HG02798 (cell line): ENCODE measurements around the gene KRT82.
"Not testable (repeated sequence)": the region's sequence is repeated elsewhere in the genome, so short reads cannot be mapped to it uniquely, and the experiment has no call there.

Experiments used
- ATAC-seq: cut with Tn5 transposase; IDR thresholded peaks from one replicate; pipeline ENCODE4 v1.9.1; 2021; ENCODE audit warnings: mild to moderate bottlenecking; ENCODE audit not compliant: unreplicated experiment, poor library complexity

Gene KRT82

DNA sequence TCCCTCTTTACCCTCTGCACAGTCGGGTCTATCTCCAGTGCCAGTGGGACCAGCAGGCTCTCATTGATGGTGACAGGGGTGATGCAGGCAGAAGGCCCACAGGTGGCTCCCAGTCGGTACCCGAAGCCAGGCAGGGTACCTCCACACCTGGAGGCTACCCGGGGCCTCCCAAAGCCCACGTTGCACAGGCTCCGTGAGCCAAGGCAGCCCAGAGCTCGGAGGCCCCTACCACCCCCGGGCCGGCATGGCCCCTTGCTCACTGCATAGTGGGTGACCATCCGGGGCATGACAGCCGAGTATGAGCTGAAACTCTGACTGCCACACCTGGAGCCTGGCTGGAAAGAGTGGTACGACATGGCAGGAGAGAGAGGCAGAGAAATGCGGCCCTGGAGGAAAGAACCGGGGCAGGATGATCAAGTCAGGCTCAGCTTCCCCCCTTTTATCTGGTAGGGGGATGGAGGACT, at the start of gene KRT82:
TSS of gene KRT82 (minus strand) at position 414 of the 464 bp plus-strand sequence. CDS start at position 356, 58 bp downstream.
- no peak for ATAC-seq

DNA sequence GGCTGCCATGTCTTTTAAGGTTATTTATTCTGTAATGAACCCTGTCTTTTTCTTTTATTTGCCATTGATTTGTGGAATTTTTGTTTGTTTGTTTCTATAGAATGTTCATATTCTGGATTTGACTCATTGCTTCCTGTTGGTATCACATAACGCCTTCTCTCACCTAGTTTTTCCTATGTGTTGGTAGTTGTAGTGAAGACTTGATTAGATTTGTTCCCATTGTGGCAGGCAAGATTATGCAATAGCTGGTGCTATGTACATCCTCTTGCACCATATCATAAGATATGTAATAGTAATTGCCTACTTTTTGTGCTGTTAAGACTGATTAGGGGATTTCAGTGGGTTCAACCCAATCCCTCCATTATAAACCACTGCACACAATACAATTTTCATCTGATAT, 49.7 kb upstream of the KRT82 start:
- no peak for ATAC-seq

DNA sequence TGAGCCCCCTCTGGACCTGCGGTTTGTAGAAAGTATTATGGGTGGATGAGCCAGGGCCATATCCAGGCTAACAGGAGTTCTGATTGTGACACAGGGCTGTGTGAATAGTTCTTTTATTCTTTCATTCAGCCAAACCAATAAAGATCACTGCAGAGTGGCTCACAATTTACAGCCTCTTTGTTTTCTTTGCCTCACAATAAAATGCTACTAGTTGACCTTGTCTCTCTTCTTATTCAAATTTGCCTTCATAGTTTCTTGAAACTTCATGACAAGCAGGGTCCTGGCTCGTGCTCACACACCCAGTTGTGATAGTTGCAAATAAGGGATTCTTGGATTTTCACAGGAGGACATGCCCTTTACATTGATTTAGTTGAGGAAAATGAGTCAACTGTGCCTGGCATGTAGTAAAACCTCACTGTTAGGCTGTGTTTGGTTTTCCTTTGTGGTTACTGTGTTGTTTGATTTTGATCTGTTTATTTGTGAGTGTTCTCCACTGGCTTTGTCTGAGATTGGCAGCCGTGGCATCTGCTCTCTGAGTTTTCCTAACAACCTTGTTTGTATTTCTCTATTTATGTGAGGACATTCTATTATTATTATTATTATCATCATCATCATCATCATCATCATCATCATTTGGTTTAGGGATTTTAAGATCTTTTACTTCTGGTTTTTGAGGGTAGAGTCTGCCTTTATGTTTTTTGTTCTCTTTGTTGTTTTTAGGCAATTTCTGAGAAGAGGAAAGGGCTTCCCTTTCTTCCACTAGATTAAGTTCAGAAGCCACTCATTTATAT, 48.5 kb upstream of the KRT82 start:
- no peak for ATAC-seq

DNA sequence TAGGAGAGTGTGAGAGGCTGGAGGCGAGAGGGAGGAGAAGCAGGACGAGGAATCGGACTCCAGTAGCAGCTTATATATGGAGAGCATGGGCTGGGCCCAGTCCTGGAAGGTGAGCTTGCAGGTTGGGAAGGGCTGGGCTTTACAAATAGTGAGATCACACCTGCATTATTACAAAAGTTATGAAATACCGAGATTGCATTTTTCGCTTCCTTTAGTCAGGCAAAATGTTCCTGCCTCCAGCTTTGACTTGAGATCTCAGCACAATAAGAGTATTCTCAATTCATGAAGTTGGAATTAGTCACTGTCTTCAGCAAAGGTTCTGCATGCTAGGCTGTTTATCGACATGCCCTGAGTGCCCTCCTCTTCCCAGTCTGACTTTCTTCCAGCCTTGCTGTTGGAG, 46.0 kb upstream of the KRT82 start, which contains the start of gene KRT6B:
TSS of gene KRT6B (minus strand) at position 46 of the 400 bp plus-strand sequence. CDS start 68 bp downstream, outside the sequence.
- no peak for ATAC-seq

DNA sequence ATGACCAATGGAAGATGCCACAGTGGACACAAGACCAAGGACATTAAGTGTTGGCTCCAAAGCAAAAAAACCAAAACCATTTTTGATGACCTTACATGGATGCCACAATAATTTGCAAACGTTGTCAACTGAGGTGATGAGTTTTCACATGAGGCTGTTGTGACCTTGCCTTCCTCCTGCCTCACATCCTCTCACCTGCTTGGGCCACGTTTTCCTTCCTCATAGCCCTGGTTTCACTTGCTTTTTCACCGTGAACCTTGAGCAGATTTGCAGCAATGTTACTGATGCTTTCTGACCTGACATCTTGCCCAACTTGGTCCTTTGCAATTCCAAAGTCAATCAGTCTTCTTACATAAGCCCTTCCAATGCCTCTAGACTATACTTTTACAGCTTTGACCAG, 42.1 kb upstream of the KRT82 start:
- no peak for ATAC-seq

DNA sequence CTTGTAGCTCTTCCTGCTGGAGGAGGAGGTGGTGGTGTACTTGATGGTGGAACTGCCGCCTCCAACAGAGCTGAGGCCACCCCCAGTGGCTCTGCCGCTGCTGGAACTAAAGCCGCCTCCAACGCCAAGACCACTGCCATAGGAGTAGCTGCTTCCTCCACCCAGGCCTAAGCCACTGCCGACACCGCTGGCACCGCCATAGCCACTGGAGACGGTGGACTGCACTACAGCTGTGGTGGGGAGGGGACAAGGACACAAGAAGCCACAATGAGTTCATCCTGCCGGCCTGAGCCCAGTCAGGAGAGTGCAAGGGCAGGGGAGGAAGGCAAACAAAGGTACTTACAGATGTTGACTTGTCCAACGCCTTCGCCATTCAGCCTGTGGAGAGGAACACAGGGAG, 41.1 kb upstream of the KRT82 start:
- ATAC-seq, result not testable (repeated sequence)

DNA sequence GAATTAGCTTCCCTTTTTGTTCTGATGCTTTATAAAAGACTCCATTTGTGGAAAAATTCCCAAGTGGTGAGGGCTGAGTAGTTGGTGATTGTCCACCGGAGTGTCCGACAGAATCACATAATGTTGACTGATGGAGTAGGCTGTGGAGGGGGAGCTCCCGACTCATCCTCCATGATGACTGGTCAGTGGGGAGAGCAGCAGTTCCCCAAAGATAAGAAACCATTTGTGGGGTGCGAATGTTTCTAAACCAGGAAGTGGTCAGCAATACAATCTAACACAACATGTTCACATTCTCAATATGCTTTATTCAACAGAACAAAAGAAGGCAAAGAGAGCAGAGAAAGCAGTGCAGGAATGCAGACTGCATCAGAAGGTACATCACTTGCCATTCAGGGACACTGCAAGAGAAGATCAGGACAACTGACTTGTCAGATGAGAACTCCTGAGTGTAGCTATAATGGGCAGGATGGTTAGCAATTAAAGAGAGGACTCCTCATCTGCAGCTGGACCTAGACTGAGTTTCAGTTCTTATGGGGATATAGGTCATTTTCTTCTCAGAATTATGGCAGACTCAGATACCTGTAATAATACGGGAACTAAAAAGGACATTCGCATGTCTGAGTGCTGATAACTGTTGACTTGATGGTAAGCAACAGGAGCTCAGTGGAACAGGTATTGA, 40.4 kb upstream of the KRT82 start:
- ATAC-seq, result no peak

DNA sequence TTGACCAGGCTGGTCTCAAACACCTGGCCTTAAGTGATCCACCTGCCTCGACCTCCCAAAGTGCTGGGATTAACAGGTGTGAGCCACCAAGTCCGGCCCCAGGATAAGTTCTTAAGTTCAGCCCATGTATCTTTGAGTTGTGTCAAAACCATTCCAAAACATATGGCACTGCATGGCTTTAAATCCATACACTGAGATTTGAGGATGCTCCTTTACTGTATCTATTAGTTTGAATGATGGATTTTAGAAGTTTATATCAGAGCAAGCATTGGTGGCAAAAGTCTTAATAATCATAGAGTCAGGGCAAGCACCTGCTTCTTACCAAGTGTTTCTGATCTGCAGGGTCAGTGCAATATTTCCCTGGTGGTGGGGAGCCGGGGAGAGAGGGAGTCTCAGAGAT, 39.7 kb upstream of the KRT82 start:
- no peak for ATAC-seq

DNA sequence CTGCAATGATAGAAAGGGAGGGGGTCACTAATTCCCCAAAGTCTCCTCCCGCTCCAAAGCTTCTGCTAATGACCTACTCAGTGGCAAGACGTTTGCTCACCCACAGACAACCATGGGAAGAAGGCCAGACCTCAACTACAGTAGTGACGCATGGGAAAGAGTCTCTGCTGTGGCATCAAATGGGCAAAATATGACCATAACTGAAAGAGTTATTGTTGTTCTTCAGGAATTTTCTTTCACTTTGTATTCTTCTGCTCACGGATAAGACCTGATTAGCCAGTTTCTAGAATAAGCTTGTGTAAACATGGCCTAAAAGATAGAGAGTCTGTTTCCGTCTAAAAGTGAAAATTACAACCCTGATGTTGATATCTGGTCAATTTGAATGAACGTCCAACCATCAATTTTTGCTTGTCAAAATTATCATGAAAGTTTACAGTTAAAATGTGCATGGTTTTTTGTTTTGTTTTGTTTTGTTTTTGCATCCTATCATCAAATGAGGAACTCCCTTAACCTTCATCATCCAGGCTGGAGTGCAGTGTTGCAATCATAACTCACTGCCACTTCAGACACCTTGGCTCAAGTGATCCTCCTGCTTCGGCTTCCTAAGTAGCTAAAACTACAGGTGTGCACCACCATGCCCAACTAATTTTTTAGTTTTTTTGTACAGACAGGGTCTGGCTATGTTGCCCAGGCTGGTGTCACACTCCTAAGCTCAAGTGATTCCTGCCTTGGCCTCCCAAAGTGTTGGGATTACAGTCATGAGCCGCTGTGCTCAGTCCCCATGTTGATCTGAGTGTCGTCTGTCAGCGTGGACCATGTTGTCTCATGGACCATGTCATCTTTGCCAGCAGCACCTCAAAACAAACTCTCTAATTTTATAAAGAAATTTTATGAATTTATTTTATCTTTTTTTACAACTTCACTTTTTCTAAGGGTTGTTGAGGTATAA, 38.8 kb upstream of the KRT82 start:
- no peak for ATAC-seq

DNA sequence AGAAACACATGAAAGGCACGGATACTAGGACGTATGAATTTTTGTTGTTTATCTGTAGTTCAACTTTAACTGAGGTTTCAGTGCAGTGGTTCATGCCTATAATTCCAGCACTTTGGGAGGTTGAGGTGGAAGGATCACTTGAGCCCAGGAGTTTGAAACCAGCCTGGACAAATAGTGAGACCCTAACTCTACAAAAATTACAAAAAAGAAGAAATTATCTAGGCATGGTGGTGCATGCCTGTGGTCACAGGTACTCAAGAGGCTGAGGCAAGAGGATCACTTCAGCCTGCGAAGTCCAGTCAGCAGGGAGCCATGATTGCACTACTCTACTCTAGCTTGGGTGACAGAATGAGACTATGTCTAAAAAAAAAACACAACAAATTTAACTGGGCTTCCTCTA, 37.8 kb upstream of the KRT82 start:
- no peak for ATAC-seq

DNA sequence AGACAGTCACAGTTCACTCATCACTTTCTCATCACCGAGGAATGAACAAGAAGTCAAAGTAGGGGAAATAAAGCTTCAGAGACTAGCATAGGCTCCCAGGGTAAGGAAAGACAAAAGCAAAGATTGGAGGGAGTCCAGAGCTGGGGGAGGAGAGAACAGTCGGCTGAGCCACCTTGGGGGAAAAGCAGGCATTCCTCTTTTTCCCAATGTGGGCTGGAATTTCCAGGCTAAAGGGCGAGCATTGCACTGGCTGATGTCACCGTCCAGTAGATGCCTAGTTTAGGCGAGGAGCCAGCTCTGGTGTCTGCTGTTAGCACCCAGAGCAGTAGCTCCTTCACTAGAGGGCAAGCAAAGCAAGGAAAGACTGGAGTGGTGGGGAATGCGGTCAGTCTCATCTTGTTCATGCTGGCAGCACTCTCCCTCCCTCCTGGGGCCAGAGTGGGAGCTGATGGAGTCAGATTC, 36.5 kb upstream of the KRT82 start:
- no peak for ATAC-seq

DNA sequence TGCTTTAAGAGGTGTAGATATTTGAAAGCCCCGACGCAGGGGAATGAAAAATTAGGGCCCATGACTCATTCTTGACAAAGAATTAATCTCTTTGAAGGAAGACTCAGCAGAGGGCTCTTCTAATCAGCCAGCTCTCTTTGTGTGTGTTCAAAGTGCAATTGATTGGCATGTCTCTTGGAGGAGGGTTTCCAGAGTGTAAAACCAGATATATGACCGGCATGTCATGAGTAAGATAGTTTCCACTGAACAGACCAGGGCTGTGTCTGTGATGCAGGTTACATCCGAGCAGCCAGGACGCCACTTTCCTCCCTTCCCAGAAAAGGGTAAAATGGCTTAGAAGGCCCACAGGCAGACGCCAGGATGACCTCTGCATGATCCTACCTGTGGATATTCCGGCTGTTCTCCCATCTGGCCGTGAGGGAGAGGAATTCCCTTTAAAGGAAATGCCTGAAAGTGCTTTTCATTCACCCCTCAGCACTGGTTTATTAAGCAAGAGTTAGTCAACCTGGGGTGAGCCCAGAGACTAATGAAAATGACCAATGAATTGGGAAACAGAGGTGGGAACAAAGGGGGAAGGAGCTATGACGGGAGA, 35.3 kb upstream of the KRT82 start:
- no peak for ATAC-seq

DNA sequence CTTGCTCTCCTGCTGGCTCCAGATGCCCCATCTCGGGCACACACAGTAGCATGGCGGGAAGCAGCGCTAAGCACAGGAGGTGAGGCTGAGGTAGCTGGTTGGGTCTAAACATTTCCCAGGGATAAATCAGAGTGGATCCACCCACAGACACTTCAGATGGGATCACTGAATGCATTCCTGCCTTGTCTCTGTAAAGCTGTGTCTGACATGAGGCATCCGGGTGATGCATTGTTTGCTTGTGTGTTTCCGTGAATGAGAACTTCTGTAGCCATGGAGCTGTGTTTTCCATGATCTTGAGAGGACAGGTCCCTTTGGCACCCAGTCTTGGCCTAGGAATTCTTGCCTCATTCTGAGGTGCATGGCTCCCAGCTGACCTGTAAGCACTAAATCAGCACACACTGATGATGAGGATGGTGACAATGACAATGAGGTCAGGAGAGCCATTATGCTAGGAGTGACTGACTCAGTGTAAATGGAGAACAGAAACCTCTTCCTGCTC, 34.7 kb upstream of the KRT82 start:
- no peak for ATAC-seq

DNA sequence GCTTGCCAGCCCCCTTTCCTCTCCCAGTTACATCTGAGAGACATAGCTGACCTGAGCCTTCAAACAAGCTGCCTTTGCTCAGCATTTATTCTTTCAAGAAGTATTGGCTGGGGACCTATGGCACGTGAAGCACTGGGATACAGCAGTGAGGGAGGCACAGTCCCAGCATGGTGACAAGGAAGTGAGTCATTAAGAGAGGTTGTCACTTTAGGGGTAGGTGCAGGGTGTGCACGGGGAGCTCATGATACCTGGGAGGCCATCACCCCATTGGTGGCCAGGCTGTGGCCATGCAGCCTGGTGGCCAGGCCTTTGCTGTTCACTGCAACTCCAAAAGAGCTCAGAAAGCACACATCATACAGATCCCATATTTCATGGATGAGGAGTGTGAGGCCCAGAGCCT, 33.7 kb upstream of the KRT82 start:
- ATAC-seq, result no peak

DNA sequence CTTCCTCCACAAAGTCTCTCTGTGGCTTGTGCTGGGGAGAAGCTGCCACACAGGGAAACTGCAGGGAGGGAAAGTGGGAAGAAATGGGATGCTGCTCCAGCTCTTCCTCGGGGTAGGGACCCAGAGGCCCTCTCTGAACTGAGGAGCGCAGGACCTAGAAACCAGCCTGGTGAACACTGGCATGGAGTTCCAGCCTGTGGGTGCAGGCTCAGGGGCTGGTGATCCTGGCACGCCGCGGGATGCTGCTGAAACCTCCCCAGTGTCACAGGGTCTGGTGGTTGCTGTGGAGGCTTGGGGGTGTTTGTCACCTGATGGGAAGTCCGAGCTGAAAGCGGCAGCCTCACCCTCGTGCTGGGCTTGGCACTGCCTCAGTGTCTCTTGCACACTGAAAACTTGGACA, 33.3 kb upstream of the KRT82 start:
- ATAC-seq, result no peak

DNA sequence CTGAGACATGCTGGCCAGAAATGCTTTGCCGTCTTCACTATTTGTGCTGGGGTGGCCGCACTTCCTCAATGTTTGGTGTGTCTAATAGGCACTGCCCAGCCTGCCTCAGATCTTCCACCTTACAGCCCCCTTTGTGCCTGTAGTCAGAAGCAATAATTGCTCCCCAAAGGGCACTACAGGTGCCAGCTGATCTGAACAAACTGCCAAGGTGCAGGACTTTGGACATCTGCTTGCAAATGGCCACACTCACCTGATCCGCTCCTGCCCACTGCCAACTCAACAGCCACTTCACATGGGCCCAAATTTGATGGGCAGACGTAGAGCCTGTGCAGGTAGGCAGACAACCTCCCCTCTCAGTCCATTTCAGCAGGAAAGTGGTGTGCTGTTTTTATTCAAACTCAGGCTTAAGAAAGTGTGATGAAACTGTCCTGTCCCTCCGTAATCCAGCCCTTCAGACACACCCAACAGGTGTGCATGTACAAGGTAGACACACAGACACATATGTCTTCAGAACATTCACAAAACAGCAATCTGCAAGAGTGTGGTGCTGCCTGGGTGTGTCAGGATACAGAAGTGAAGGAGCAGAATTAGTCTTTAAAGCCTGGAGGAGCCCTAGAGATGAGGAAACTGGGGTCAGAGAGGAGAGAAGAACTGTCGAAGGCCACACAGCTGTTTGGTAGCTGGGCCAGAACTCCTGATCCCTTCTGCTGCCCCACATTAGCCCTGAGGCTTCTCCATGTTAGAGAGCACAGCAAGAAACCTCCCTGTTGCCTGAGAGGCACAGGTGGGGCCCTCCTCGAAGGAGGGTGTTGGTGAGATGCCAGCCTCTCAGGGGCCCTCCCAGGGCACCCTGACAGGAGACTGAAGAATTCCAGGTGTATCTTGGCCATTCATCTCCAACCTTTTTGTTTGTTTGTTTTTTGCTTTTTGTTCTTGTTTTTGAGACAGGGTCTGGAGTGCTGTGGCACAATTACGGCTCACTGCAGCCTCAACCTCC, 32.5 kb upstream of the KRT82 start:
- no peak for ATAC-seq

DNA sequence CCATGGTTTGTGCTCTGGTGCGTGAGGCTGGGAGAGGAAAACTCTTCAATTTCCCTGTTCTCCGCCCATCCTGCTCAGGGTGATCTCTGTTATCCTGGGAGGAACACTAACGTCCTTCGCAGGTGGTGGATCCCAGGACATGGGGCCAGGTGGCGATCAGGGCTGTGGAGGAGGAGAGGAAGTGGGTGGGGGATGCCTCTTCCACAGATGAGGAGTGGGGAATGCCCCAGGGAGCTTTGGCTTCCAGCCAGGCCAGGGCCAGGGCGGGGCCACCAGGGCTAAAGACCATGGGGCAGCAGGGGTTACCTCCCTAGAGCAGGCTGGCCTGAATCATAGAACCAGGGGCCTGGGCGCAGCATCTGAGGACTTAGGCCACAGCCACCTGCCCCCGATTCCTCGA, 31.4 kb upstream of the KRT82 start:
- ATAC-seq, result no peak

DNA sequence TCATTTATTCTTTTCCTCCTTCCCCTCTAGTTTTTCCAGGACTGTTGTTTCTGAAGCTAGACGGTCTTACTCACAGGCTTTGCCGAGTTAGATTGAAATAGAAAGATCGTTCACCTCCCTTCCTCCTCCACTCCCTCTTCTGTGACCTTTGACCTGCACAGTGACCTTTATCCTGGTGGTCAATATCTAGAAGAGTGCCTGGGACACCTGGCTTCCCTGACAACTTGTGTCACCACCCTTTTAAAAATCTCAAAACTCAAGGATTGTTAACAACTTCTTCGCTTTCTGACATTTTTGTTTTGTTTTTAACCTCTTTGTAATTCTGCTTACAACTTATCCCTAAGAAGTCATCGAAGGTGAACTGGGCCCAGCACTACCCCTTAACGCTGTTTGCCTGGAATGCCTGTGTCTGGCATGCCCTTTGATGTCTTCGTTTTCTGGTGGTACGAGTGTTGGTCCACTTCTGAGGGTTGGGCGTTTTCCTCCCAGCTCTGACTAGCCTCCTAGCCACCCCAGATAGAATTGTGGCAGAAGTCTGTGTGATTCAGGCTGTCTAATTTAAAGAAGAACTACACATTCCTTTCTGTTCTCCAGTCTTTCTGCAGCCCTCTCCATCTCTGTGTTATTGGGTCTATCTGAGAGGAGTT, 30.8 kb upstream of the KRT82 start:
- ATAC-seq, result no peak
